ENCODE data around the gene TEX36.
"Not testable (repeated sequence)": the region's sequence is repeated elsewhere in the genome, so short reads cannot be mapped to it uniquely, and the experiment has no call there.

The TEX36 gene

DNA sequence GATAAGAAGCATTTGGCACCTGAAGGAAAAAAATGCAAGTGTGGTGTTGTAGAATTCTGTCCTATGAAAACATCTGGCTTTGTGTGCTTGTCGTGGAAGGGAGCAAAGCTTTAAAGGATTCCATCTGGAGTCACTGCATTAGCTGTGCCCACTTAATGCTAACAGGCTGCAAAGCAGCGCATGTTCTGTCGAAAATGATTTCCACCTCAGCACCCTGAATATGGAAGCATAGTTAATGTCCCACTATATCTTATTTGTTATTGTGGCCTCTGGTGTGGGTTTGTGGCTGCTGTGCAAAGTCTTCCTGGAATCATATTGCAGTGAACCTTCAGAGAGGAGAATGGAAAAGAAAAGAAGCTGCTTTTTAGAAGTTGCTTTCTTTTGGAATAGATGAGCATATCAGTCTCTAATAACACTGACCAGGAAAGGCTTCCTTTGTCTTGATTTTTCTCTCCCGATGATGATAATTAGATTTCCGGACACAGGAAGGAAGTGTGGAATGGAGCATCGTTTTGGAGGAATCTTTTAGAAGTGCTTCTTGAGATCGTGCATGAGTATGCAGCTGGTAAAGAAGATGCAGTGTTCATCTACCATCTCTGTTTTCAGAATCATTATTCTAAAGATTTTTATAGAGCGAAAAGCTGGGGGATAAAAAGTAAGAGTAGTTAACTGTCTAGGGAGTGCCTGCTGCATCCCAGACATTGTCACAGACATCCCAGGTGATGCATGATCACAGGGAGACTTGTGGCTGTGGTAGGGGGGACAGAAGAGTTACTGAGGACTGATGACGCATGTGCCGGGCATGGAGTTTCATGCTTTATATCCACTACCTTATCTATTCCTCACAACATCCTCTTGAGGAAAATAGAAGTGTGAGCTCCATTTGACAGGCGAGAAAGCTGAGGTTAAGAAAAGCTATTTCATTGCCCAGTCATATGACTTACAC, 54.6 kb downstream of the TEX36 start:
- DNase-seq: no peak

DNA sequence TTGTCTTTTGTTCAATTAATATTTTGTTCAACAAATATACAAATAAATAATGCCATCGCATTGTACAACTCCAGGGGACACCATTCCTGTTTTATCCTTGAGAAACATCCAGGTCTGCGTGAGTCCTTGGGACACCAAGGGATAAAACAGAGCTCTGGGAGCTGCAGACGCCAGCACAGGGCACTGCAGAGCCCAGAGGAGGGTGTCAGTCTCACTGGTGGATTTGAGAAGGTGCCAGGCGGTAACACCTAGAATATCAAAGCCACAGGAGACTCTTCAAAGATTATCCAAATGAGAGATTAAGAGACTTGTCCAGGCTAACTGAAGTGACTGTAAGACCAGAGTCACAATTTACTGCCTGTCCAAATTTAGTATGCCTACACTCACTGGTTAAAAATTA, 55.3 kb downstream of the TEX36 start:
- no peak for DNase-seq

DNA sequence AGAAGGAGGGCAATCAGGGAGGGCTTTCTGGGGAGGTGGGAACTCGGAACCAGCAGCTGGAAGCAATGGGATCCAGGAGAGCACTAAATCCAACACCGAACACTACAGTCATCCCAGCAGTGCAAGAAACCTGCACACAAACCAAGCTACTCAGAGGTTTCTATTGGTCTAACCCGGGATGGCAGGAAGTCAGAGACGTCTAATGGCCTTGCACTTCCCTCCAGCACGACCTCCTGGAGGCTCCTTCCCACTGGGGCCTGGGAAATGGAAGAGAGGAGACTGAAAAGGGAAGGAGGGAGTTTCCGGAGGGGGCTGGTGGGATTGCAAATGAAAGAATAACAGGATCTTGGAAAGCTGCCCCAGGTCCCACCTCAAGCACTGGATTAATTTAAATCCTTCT, 56.3 kb downstream of the TEX36 start:
- no peak for DNase-seq

DNA sequence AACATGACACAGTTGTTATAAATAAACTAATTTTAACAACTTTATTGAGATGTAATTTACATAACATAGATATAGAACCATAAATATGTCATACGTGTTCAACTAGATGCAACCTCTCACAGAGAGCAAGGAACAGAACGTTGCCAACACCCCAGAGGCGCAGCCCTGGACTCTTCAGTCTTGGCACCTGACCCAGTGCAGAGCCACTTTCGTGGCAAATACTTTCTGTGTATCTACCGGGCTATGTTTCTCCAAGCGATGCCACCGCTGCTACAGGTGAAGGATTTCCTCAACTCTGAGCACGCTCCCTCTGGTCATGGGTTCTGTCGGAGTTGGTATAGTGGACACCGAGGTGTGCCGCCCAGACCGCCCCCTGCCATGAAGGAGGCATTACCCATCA, 57.4 kb downstream of the TEX36 start:
- no peak for DNase-seq

DNA sequence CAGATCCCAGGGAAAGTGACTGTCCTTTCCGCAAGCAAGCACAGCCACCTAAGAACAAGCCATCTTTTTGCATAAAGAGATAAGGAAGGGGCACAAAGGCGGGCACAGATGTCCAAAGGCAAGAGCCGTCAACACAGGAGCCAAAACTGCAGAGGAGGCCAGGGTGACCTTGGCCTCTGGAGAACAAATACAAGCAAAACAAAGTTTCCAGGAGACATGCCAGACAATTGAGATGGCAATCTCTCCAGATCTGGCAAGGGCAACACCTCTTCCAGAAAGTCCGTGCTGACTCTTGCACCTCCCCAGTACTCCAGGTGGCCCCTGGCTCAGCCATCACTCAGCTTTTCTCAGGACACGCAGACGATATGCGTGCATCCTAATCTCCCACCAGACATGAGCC, 58.2 kb downstream of the TEX36 start:
- no peak for DNase-seq

DNA sequence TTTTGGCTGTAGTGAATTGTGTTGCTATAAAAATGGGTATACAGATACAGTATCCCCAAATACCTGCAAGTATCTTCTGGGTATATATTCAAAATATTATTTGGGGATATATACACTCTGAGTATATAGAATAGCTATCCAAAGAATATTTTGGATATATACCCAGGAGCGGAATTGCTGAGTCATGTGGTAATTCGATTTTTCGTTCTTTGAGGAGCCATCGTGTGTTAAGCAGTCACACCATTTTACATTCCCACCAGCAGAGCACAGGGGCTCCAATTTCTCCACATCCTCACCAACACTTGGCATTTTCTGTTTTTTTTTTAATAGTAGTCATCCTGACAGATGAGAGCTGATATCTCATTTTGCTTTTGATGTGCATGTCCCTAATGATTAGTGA, 61.9 kb downstream of the TEX36 start:
- no peak for DNase-seq

DNA sequence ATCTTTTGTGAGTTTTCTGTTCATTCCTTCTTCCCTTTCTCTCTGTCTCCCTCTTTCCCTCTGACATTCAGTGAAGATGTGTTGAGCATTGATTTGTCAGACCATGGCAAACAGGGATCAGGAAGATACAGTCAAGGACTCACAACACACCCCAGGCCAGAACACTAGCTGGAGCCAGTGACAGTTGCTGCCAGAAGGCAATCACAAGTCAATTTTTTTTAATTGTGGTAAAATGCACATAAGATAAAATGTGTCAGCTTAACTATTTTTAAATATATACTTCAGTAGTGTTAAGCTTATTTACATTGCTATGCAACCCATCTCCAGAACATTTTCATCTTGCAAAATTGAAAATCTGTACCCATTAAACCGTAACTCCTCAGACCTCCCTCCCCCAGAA, 62.6 kb downstream of the TEX36 start:
- no peak for DNase-seq

DNA sequence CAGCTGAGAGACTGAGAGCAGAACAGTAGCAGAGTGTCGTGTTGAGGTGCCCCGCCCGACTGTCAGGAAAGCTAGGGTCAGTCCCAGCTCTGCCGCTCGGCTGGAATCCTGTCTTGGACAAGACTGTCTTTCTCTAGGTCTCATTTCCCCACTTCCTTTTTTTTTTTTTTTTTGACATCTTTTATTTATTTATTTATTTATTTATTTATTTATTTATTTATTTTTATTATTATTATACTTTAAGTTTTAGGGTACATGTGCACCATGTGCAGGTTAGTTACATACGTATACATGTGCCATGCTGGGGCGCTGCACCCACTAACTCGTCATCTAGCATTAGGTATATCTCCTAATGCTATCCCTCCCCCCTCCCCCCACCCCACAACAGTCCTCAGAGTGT, 69.9 kb downstream of the TEX36 start:
- DNase-seq: not testable (repeated sequence)

DNA sequence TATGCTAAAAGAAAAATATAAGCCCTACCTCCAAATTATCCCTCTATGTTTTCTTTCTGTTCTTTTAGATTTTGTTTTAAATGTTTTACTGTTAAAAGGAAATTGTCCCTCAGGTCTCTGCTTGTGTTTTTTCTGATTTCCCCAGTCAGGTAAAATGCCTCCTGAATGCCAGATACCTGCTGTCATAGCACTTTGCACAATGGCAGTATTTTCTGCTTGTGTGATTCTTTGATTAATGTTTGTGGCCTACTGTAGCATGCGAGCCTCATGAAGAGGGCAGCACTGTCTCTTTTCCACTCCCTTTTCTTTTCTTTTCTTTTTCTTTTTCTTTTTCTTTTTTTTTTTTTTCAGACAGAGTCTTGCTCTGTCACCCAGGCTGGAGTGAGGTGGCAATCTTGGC, 71.2 kb downstream of the TEX36 start:
- DNase-seq: no peak

DNA sequence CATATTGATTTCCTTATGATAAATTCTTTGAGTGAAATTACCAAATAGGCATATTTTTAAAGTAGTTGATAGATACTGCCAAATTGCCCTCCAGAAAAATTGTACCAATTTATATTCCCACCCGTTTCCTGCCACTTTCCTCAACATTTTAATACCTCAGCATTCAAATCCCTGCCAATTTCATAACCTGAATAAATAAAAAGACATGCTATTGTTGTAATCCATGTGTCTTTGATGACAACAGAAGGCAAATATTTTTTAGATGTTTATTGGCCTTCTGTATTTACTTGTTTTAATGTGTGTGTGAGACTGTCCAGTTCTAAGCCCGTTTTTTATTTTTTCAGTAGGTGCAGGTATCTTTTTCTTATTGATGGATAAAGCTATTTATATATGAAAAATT, 71.7 kb downstream of the TEX36 start:
- DNase-seq: no peak

DNA sequence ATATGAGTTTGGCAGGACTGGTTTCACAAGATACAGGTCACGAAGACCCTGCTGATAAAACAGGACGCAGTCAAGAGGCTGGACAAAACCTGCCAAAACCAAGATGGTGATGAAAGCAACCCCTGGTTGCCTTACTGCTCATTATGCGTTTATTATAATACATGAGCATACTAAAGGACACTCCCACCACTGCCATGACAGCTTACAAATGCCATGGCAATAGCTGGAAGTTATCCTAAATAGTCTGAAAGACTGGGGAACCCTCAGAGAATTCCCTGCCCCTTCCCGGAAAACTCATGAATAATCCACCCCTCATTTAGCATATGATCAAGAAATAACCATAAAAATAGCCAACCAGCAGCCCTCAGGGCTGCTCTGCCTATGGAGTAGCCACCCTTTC, 73.1 kb downstream of the TEX36 start:
- DNase-seq: no peak

DNA sequence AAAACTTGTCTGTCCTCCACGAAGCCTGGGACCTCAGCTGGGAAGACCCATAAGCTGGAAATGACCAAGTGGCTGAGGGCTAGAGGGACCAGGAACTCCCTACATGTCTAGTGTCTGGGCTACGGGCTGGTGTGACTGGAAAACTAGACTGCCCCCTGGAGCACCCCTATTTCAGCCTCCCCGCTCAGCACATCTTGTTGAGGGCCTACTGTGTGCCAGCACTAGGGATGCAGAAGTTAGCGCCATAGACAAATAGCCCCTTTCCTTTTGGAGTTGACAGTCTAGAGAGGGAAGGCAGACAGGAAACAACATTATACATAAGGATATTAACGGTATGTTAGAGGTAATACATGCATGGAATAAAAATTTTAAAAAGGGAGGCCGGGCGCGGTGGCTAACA, 74.5 kb downstream of the TEX36 start:
- DNase-seq: no peak

DNA sequence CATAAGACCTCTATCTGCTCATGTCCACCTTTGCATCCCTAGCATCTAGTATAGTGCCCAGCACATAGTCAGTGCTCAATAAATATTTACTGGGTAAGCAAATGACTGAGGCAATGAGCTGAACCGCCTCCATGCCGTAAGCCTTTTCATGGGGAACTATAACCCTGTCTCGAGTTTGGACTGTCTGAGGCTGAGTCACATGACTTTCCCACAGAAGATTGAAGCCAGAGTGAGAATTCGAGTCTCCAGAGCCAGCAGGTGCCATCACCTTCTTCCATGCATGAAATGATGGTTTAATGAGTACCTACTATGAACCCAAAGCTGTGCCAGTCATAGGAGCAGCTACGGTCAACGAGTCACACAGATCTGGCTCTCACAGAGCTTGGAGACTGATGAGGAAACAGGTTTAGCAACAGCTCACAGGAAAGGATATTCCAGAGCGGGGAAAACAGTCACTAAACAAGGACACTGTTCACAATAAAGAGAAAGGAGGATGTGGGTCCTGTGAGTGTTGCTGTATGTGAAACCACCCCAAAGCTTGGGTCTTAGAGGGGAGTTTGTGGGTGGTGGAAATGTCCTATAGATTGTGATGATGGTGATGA, 75.2 kb downstream of the TEX36 start:
- no peak for DNase-seq

DNA sequence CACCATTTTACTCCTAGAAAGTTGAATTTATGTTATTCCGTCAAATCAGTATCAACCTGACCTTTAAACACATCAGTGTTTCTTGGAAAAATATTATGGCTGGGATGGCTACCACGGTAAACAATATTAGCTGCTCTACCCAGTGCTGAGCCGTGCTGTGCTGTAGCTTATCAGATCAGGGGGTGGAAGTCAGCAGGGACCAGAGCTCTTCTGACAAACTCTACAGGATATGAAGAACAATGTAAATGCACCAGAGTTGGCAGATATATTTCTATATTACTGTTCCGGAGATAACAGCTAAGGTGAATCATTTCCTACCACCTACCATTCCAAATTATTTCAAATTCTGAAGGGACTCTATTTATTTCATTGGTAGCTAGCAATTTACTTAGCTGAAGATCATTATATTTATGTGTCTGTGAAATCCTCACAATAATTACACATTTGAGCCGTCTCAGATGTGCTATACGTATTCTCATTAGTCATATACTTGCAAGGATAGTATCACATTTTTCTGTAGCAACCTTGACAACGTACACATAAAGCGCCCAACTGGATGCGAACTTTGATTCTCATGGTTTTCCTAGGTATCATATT, 76.5 kb downstream of the TEX36 start:
- DNase-seq: no peak

All from activated CD4-positive, alpha-beta T cell treated with anti-CD3 and anti-CD28 coated beads for 48 hours (primary cell).